HCT116 (cell line): ENCODE data around the gene CHST4. TPM values are rescaled to one million over a fixed set of nuclear protein-coding genes. Genes with fewer than 3 reads are reported as not detected.

Source experiments
- ATAC-seq: fragments of 200-7000 bp; cut with Tn5 transposase; 2 replicates; pipeline ENCODE4 v1.9.1; 2020; ENCODE audit warnings: mild to moderate bottlenecking, moderate library complexity
- BruUV-seq: library from RNA; stranded (reverse); fragments of 400-500 nt; replicated peaks from 2 replicates; lab custom pipeline; 2021; lab: Mats Ljungman, UMichigan
- CTCF ChIA-PET: fragments of 300-600 bp; sonication (Branson Sonifier 250); formaldehyde crosslinking; loops from one replicate; lab custom pipeline; 2021; ENCODE audit warnings: antibody characterized with exemption; lab: Charles Lee
- POLR2A ChIA-PET: fragments of 300-600, 350-600 bp; sonication (Branson Sonifier 250); formaldehyde crosslinking; loops from one replicate; lab custom pipeline; 2021; ENCODE audit warnings: antibody characterized with exemption; lab: Charles Lee
- RAD21 ChIA-PET, 2 experiments: fragments of 300-600 bp; sonication (Branson Sonifier 250); formaldehyde crosslinking; loops; one replicate each; lab custom pipeline; 2023; ENCODE audit warnings: low total read pairs in 2 of 2; ENCODE audit not compliant: uncharacterized antibody in 2 of 2, unreplicated experiment in 2 of 2, low non-redundant PET in 1 of 2; lab: Charles Lee
- DNase-seq: peaks from one replicate; pipeline ENCODE4 v3.0.0-alpha.2; 2010; ENCODE audit warnings: low read depth, low spot score
- H2AFZ ChIP-seq: fragments of 200-600 bp; shearing (Covaris generic), sonication (generic); 2 replicates; pipeline ENCODE4 v1.6.1; 2017; ENCODE audit warnings: low read depth, mixed run types, mixed read lengths, antibody characterized with exemption, low read length; ENCODE audit not compliant: poor library complexity, severe bottlenecking
- H3K27ac ChIP-seq: 2 replicates; pipeline ENCODE4 v1.5.1; 2012; ENCODE audit warnings: low read depth, low read length
- H3K27me3 ChIP-seq: fragments of 200-600 bp; sonication (generic); 2 replicates; pipeline ENCODE4 v1.6.1; 2016; ENCODE audit warnings: mixed run types, low read length, mixed read lengths; ENCODE audit not compliant: insufficient read depth
- H3K36me3 ChIP-seq, 2 experiments: fragments of 200-500 bp in 1 of 2; fragments of 200-600 bp in 1 of 2; sonication (Bioruptor generic) in 1 of 2; sonication (generic) in 1 of 2; 2 replicates each; pipeline versions ENCODE4 v1.5.1 to v1.6.1; 2014 to 2016; ENCODE audit warnings: low read length in 2 of 2, inconsistent platforms in 1 of 2, mixed read lengths in 1 of 2, mixed run types in 1 of 2; ENCODE audit not compliant: insufficient read depth in 2 of 2, control insufficient read depth in 1 of 2
- H3K4me1 ChIP-seq, 2 experiments: fragments of 200-600 bp in 1 of 2; sonication (generic) in 1 of 2; 2 replicates each; pipeline versions ENCODE4 v1.5.1 to v1.6.1; 2012 to 2017; ENCODE audit warnings: low read length in 2 of 2, inconsistent platforms in 1 of 2, mild to moderate bottlenecking in 1 of 2, mixed read lengths in 1 of 2, mixed run types in 1 of 2, moderate library complexity in 1 of 2; ENCODE audit not compliant: insufficient read depth in 2 of 2, control insufficient read depth in 1 of 2
- H3K4me2 ChIP-seq: fragments of 200-600 bp; sonication (generic); 2 replicates; pipeline ENCODE4 v1.6.1; 2017; ENCODE audit warnings: mixed run types, low read length, mixed read lengths
- H3K4me3 ChIP-seq, 2 experiments: fragments of 200-600 bp in 1 of 2; sonication (generic) in 1 of 2; replicated peaks in 1 of 2; 2 replicates each; pipeline ENCODE4 v1.5.1; 2011 to 2016; ENCODE audit warnings: low read length in 2 of 2, control low read depth in 1 of 2, low read depth in 1 of 2, mild to moderate bottlenecking in 1 of 2, mixed read lengths in 1 of 2, mixed run types in 1 of 2
- H3K79me2 ChIP-seq: fragments of 200-600 bp; sonication (generic); 2 replicates; pipeline ENCODE4 v1.6.1; 2017; ENCODE audit warnings: mild to moderate bottlenecking, mixed run types, low read length, moderate library complexity, mixed read lengths; ENCODE audit not compliant: insufficient read depth
- H3K9ac ChIP-seq: fragments of 200-600 bp; sonication (generic); 2 replicates; pipeline ENCODE4 v1.6.1; 2016; ENCODE audit warnings: low read length, mixed read lengths
- H3K9me2 ChIP-seq: fragments of 200-600 bp; sonication (generic), shearing (Covaris generic); 2 replicates; pipeline ENCODE4 v1.6.1; 2017; ENCODE audit warnings: mixed run types, mild to moderate bottlenecking, moderate library complexity; ENCODE audit not compliant: insufficient read depth
- H3K9me3 ChIP-seq, 2 experiments: fragments of 200-500 bp in 1 of 2; fragments of 200-600 bp in 1 of 2; sonication (Bioruptor generic) in 1 of 2; sonication (generic) in 1 of 2; 2 replicates each; pipeline ENCODE4 v1.6.1; 2014 to 2017; ENCODE audit warnings: low read length in 2 of 2, mixed read lengths in 2 of 2, inconsistent platforms in 1 of 2, low read depth in 1 of 2, mild to moderate bottlenecking in 1 of 2, mixed run types in 1 of 2, moderate library complexity in 1 of 2; ENCODE audit not compliant: control insufficient read depth in 1 of 2, insufficient read depth in 1 of 2
- H4K20me1 ChIP-seq: fragments of 200-600 bp; sonication (generic), shearing (Covaris generic); 2 replicates; pipeline ENCODE4 v1.6.1; 2017; ENCODE audit warnings: mixed run types, mild to moderate bottlenecking, moderate library complexity; ENCODE audit not compliant: insufficient read depth
- CBX3 ChIP-seq: IDR thresholded peaks from 2 replicates; pipeline ENCODE4 v1.6.1; 2012; ENCODE audit warnings: low read depth
- ELF1 ChIP-seq: IDR thresholded peaks from 2 replicates; pipeline ENCODE4 v1.6.1; 2012; ENCODE audit warnings: low read depth, borderline replicate concordance
- EZH2 ChIP-seq: fragments of 200-600 bp; sonication (generic); IDR thresholded peaks from 2 replicates; pipeline ENCODE4 v1.6.1; 2017; ENCODE audit warnings: antibody characterized with exemption, mixed run types
- EZH2phosphoT487 ChIP-seq: fragments of 200-600 bp; IDR thresholded peaks from 2 replicates; pipeline ENCODE4 v1.6.1; 2018; ENCODE audit warnings: antibody characterized with exemption, borderline replicate concordance
- FOSL1 ChIP-seq: IDR thresholded peaks from 2 replicates; pipeline ENCODE4 v1.6.1; 2012; ENCODE audit warnings: low read depth
- MAX ChIP-seq: IDR thresholded peaks from 2 replicates; pipeline ENCODE4 v1.6.1; 2012
- POLR2AphosphoS5 ChIP-seq: IDR thresholded peaks from 2 replicates; pipeline ENCODE4 v1.6.1; 2011; ENCODE audit warnings: mild to moderate bottlenecking, low read depth, low read length, moderate library complexity
- RAD21 ChIP-seq: IDR thresholded peaks from 2 replicates; pipeline ENCODE4 v1.6.1; 2012; ENCODE audit warnings: low read depth, mild to moderate bottlenecking
- REST ChIP-seq: IDR thresholded peaks from 2 replicates; pipeline ENCODE4 v1.6.1; 2012; ENCODE audit warnings: low read depth
- SP1 ChIP-seq: IDR thresholded peaks from 2 replicates; pipeline ENCODE4 v1.6.1; 2012; ENCODE audit warnings: low read depth
- ZNF274 ChIP-seq: fragments of 200-500 bp; sonication (Bioruptor generic); IDR thresholded peaks from 2 replicates; pipeline ENCODE4 v1.6.1; 2014; ENCODE audit warnings: mild to moderate bottlenecking, low read depth, low read length, inconsistent platforms
- intact Hi-C: fragments of 100-400 bp; cut with micrococcal nuclease; formaldehyde crosslinking; loops from 2 replicates; pipeline ENCODE4 v1.10.0; 2022
- total RNA-seq: library from RNA; stranded (reverse); gene quantifications from one replicate; pipeline ENCODE4 v1.2.1, GENCODE V29; 2021; ENCODE audit not compliant: unreplicated experiment
- TF ChIP-seq, protein P1 (sequence below): IDR thresholded peaks from 2 replicates; pipeline ENCODE4 v1.6.1; 2012
- TF ChIP-seq, protein P2 (sequence below): IDR thresholded peaks from 2 replicates; pipeline ENCODE4 v1.6.1; 2011; ENCODE audit warnings: mild to moderate bottlenecking, low read length, moderate library complexity; ENCODE audit not compliant: insufficient replicate concordance; ENCODE audit errors: extremely low read depth
- TF ChIP-seq, protein P3 (sequence below), 3 experiments: fragments of 200-600 bp in 1 of 3; sonication (generic) in 1 of 3; IDR thresholded peaks in 2 of 3; conservative IDR thresholded peaks in 1 of 3; 2 replicates each; pipeline ENCODE4 v1.5.1; 2012 to 2017; ENCODE audit warnings: low read depth in 2 of 3, low read length in 2 of 3, antibody characterized with exemption in 1 of 3, borderline replicate concordance in 1 of 3, control low read depth in 1 of 3, mild to moderate bottlenecking in 1 of 3, mixed read lengths in 1 of 3, mixed run types in 1 of 3, moderate library complexity in 1 of 3; ENCODE audit not compliant: insufficient read depth in 1 of 3

CHST4 gene
- total RNA-seq, 1 experiment from 2014 or later: 0.59 TPM

- no peak for TF ChIP-seq POLR2AphosphoS5
- TF ChIP-seq, protein P1, sequence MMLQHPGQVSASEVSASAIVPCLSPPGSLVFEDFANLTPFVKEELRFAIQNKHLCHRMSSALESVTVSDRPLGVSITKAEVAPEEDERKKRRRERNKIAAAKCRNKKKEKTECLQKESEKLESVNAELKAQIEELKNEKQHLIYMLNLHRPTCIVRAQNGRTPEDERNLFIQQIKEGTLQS: no peak
- no peak for TF ChIP-seq ELF1
- no peak for TF ChIP-seq EZH2phosphoT487
- TF ChIP-seq REST: no peak
- TF ChIP-seq SP1: no peak
- TF ChIP-seq MAX: no peak
- TF ChIP-seq EZH2: no peak
- TF ChIP-seq ZNF274: no peak
- no peak for TF ChIP-seq FOSL1
- TF ChIP-seq, protein P2, sequence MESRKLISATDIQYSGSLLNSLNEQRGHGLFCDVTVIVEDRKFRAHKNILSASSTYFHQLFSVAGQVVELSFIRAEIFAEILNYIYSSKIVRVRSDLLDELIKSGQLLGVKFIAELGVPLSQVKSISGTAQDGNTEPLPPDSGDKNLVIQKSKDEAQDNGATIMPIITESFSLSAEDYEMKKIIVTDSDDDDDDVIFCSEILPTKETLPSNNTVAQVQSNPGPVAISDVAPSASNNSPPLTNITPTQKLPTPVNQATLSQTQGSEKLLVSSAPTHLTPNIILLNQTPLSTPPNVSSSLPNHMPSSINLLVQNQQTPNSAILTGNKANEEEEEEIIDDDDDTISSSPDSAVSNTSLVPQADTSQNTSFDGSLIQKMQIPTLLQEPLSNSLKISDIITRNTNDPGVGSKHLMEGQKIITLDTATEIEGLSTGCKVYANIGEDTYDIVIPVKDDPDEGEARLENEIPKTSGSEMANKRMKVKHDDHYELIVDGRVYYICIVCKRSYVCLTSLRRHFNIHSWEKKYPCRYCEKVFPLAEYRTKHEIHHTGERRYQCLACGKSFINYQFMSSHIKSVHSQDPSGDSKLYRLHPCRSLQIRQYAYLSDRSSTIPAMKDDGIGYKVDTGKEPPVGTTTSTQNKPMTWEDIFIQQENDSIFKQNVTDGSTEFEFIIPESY: no peak
- no peak for TF ChIP-seq CBX3
- TF ChIP-seq, protein P3, sequence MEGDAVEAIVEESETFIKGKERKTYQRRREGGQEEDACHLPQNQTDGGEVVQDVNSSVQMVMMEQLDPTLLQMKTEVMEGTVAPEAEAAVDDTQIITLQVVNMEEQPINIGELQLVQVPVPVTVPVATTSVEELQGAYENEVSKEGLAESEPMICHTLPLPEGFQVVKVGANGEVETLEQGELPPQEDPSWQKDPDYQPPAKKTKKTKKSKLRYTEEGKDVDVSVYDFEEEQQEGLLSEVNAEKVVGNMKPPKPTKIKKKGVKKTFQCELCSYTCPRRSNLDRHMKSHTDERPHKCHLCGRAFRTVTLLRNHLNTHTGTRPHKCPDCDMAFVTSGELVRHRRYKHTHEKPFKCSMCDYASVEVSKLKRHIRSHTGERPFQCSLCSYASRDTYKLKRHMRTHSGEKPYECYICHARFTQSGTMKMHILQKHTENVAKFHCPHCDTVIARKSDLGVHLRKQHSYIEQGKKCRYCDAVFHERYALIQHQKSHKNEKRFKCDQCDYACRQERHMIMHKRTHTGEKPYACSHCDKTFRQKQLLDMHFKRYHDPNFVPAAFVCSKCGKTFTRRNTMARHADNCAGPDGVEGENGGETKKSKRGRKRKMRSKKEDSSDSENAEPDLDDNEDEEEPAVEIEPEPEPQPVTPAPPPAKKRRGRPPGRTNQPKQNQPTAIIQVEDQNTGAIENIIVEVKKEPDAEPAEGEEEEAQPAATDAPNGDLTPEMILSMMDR (IDR thresholded peaks at IDR 0.05 in 2 of 3, conservative IDR thresholded peaks at IDR 0.05 in 1 of 3; ENCODE audit: borderline replicate concordance in 1 of 3, insufficient read depth in 1 of 3, low read depth in 2 of 3, low read length in 2 of 3): no peak
- TF ChIP-seq RAD21: no peak
- ATAC-seq: no peak
- Histone ChIP-seq H3K79me2 (no peaks in the 10 kb centered on the region), H3K27ac (no peak overlapping the region), H3K27me3 (no peaks in the 10 kb centered on the region), H3K4me2 (no peak overlapping the region), H3K36me3 (no peaks in the 10 kb centered on the region), H3K9me2 (no peaks in the 10 kb centered on the region), H3K9ac (no peak overlapping the region), H4K20me1 (no peaks in the 10 kb centered on the region), H2AFZ (no peak overlapping the region), H3K4me1 (peaks cover 14 to 18% of the 10 kb centered on the region in 2 experiments), H3K4me3 (no peak overlapping the region), H3K9me3 (no peaks in the 10 kb centered on the region)
- no TSS peak for BruUV-seq
- intact Hi-C loops: loop anchor here (10.0 kb wide), 1 partner anchor 532 kb away; the partner anchor contains the start of genes DHX38 and TXNL4B
- ChIA-PET POLR2A (no interaction called here), CTCF (no interaction called here), RAD21 (no interaction called here)
- DNase-seq: no peak
Observed at GRCh38 chr16:71562552-71562951, 36.3 kb downstream of the CHST4 start.
